GM23248 (cell line): Measurements from ENCODE around the gene RRBP1. TPM values are rescaled to one million over a fixed set of nuclear protein-coding genes. Genes with fewer than 3 reads are reported as not detected.

ENCODE experiments used
- DNase-seq: peaks from one replicate; pipeline ENCODE4 v3.0.0-alpha.2; 2015
- H2AFZ ChIP-seq: fragments of 200-600 bp; sonication (generic); 2 replicates; pipeline ENCODE4 v1.6.1; 2016; ENCODE audit warnings: antibody characterized with exemption
- H3F3A ChIP-seq: fragments of 200-600 bp; sonication (generic); 2 replicates; pipeline ENCODE4 v1.6.1; 2016; ENCODE audit warnings: mild to moderate bottlenecking, antibody characterized with exemption, mixed run types; ENCODE audit not compliant: insufficient read depth
- H3K27ac ChIP-seq: fragments of 200-600 bp; sonication (generic); 2 replicates; pipeline ENCODE4 v1.5.1; 2016; ENCODE audit warnings: mild to moderate bottlenecking
- H3K27me3 ChIP-seq: fragments of 200-600 bp; sonication (generic); replicated peaks from 2 replicates; pipeline ENCODE4 v1.6.1; 2016; ENCODE audit warnings: mild to moderate bottlenecking; ENCODE audit not compliant: insufficient read depth
- H3K36me3 ChIP-seq: fragments of 200-600 bp; sonication (generic); 2 replicates; pipeline ENCODE4 v1.6.1; 2016; ENCODE audit warnings: low read depth, mild to moderate bottlenecking
- H3K4me1 ChIP-seq: fragments of 200-600 bp; sonication (generic); 2 replicates; pipeline ENCODE4 v1.6.1; 2016; ENCODE audit warnings: mild to moderate bottlenecking; ENCODE audit not compliant: insufficient read depth
- H3K4me2 ChIP-seq: fragments of 200-600 bp; sonication (generic); one replicate; pipeline ENCODE4 v1.6.1; 2016; ENCODE audit warnings: mild to moderate bottlenecking; ENCODE audit not compliant: unreplicated experiment
- H3K4me3 ChIP-seq: fragments of 200-600 bp; sonication (generic); 2 replicates; pipeline ENCODE4 v1.5.1; 2016; ENCODE audit warnings: mild to moderate bottlenecking
- H3K79me2 ChIP-seq: fragments of 200-600 bp; sonication (generic); 2 replicates; pipeline ENCODE4 v1.6.1; 2016; ENCODE audit warnings: mild to moderate bottlenecking; ENCODE audit not compliant: insufficient read depth
- H3K9ac ChIP-seq: fragments of 200-600 bp; sonication (generic); 2 replicates; pipeline ENCODE4 v1.6.1; 2016; ENCODE audit warnings: mild to moderate bottlenecking
- H3K9me2 ChIP-seq: fragments of 200-600 bp; sonication (generic); 2 replicates; pipeline ENCODE4 v1.6.1; 2016; ENCODE audit warnings: mixed run types, mild to moderate bottlenecking, moderate library complexity; ENCODE audit not compliant: insufficient read depth
- H3K9me3 ChIP-seq: fragments of 200-600 bp; sonication (generic); one replicate; pipeline ENCODE4 v1.6.1; 2017; ENCODE audit warnings: low read depth
- H4K20me1 ChIP-seq: fragments of 200-600 bp; sonication (generic); 2 replicates; pipeline ENCODE4 v1.6.0; 2016; ENCODE audit not compliant: insufficient read depth
- EZH2 ChIP-seq: fragments of 200-600 bp; sonication (generic); IDR thresholded peaks from 2 replicates; pipeline ENCODE4 v1.6.1; 2018; ENCODE audit warnings: antibody characterized with exemption, mild to moderate bottlenecking; ENCODE audit not compliant: insufficient read depth, poor library complexity, severe bottlenecking
- EZH2phosphoT487 ChIP-seq: fragments of 200-600 bp; sonication (generic); IDR thresholded peaks from 2 replicates; pipeline ENCODE4 v1.6.1; 2018; ENCODE audit warnings: antibody characterized with exemption, moderate library complexity, mild to moderate bottlenecking, low read depth; ENCODE audit not compliant: insufficient read depth
- WGBS, 2 experiments: methylation state at CpG; one replicate each; pipeline ENCODE4 v1.1.6; 2015 to 2017; ENCODE audit warnings: low lambda C conversion rate in 2 of 2, low coverage in 1 of 2; ENCODE audit errors: missing lambda C conversion rate in 2 of 2; 5-methylcytosine and 5-hydroxymethylcytosine counted together
- in situ Hi-C: fragments of 300-500 bp; cut with MboI; formaldehyde crosslinking; loops from 2 replicates; pipeline ENCODE4 v1.15.0; 2020
- polyA plus RNA-seq: library from polyadenylated mRNA; unstranded; fragments of >200 nt; fragmentation: Nextera tagmentation; extraction: Ambion mirVana; gene quantifications from 2 replicates; pipeline ENCODE4 v1.2.1, GENCODE V29; 2016
- total RNA-seq: library from RNA; depleted of rRNA; stranded (reverse); fragments of >200 nt; shearing (Covaris generic); gene quantifications from 2 replicates; pipeline ENCODE4 v1.2.3, GENCODE V29; 2014

Gene RRBP1
- total and polyA plus RNA-seq, 2 experiments from 2014 or later = 127 to 182 TPM

- peaks cover 68% of the 10 kb centered on the region for H3K36me3 ChIP-seq
Measured at GRCh38 chr20:17630151-17630805, 51.8 kb downstream of the RRBP1 start.

DNA sequence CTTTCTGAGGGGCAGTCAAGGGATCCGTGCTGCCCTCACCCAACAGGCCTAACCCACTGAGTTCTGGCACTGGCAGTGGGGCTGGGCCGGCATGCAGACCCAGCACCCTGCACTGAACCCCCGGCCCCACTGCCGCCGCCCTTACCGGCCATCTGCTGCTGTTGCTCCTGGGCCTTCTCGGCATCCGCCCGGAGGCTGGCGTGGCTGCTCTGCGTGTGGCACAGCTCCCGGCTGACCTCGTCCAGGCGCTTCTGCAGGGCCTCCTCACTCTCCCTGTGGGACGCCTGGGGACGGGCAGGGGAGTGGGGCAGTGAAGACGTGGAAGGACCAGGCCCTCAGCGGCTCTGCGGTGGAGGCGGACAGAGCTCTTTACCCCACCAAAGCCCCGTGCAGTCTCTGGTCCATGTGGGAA is 52.4 kb downstream of the RRBP1 start:
- TF ChIP-seq EZH2 = no peak
- TF ChIP-seq EZH2phosphoT487 = no peak
- Histone ChIP-seq H3K9me2 (no peaks in the 10 kb centered on the region), H4K20me1 (no peaks in the 10 kb centered on the region), H3K9me3 (no peaks in the 10 kb centered on the region), H3K4me1 (no peaks in the 10 kb centered on the region), H3K36me3 (peaks cover 68% of the 10 kb centered on the region), H3K4me3 (no peak overlapping the region), H3K27ac (no peak overlapping the region), H3K79me2 (peaks cover 98% of the 10 kb centered on the region), H3F3A (no peaks in the 10 kb centered on the region), H2AFZ (no peak overlapping the region), H3K27me3 (no peaks in the 10 kb centered on the region), H3K4me2 (no peak overlapping the region), H3K9ac (no peak overlapping the region)
- DNase-seq = no peak
- 89 to 90% methylated on average over 19 to 21 of the region's 21 CpGs for WGBS, 2 experiments
- in situ Hi-C loops = loop anchor here (25.0 kb wide), 1 partner anchor 658 kb away; the partner anchor contains the start of gene ZNF133

More at GRCh38 chr20:17630151-17630805, 51.8 kb downstream of the RRBP1 start:
- Histone ChIP-seq H3K27me3 (no peaks in the 10 kb centered on the region), H3F3A (no peaks in the 10 kb centered on the region), H3K4me2 (no peak overlapping the region), H3K9ac (no peak overlapping the region), H3K9me3 (no peaks in the 10 kb centered on the region), H3K9me2 (no peaks in the 10 kb centered on the region), H3K4me1 (no peaks in the 10 kb centered on the region), H3K4me3 (no peak overlapping the region), H3K79me2 (peaks cover 99% of the 10 kb centered on the region), H3K27ac (no peak overlapping the region), H2AFZ (no peak overlapping the region), H4K20me1 (no peaks in the 10 kb centered on the region)
- in situ Hi-C loops = loop anchor here (25.0 kb wide), 1 partner anchor 657 kb away; the partner anchor contains the start of gene ZNF133
- 75 to 78% methylated on average over 11 of the region's 11 CpGs for WGBS, 2 experiments
- DNase-seq = no peak
- TF ChIP-seq EZH2phosphoT487 = no peak
- no peak for TF ChIP-seq EZH2

DNA sequence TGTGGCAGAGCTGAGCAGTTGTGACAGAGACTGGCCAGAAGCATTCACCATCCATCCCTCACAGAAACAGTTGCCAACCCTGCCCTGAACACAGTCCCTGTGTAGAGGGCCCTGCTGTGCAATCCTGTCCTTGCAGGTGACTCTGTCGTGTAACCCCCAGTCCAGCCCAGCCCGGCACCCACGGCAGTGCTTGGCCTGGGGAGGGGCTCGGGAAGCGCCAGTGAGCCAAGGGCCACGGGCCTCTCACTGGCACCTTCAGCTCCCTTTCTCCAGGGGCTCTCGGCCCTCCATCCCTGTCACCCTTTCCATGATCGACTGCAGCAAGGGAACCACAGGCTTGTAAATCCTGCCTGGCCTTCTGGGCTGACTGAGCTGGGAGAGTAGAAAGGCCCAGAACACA is 53.0 kb downstream of the RRBP1 start:
- Histone ChIP-seq H3K27me3 (no peaks in the 10 kb centered on the region), H3K79me2 (peaks cover 91% of the 10 kb centered on the region), H3K9me3 (no peaks in the 10 kb centered on the region), H3K9me2 (no peaks in the 10 kb centered on the region), H4K20me1 (no peaks in the 10 kb centered on the region), H3K4me2 (no peak overlapping the region), H3K4me3 (no peak overlapping the region), H3K4me1 (no peaks in the 10 kb centered on the region), H2AFZ (no peak overlapping the region), H3K9ac (no peak overlapping the region), H3F3A (no peaks in the 10 kb centered on the region), H3K36me3 (peaks cover 70% of the 10 kb centered on the region), H3K27ac (no peak overlapping the region)
- WGBS, 2 experiments = 87 to 93% methylated on average over 7 to 8 of the region's 8 CpGs
- in situ Hi-C loops = loop anchor here (25.0 kb wide), 1 partner anchor 658 kb away; the partner anchor contains the start of gene ZNF133
- TF ChIP-seq EZH2phosphoT487 = no peak
- no peak for TF ChIP-seq EZH2
- DNase-seq = no peak

DNA sequence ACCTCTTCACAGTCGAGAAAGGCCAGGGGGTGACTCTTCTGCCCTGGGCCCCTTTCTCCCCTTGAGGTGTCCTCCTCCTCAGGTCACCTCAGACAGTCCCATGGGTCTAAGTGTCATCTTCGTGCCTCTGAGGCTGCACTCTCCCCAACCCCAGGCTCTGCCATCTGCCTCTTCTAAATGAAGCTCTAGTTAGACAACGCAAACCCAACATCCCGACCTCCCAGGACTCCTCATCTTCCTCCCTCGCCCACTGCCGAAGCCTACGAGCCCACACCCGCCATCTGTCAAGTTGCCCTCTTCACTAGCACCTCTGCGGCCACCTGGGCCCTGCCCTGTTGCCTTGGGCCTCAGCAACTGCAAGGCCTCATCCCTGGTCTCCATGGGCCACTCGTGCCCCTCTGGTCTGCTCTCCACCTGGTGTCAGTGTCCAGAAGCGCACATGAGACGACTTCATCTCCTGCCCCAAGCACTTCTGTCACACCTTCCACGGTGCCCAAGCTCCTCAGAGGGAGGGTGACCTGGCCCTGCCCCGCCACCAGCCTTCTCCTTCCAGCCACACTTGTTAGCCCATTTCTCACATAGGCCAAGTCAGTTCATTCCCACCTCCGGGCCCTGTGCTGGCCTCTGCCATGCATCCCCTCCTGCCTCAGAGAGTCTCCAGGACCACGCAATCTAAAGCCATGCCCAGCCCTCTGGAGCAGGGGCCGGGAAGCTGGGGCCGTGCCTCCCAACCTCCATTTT is 53.8 kb downstream of the RRBP1 start:
- no peak for DNase-seq
- H3K4me1 ChIP-seq = no peaks in the 10 kb centered on the region
- in situ Hi-C loops = loop anchor here (25.0 kb wide), 1 partner anchor 659 kb away; the partner anchor contains the start of gene ZNF133
- no peaks in the 10 kb centered on the region for H3F3A ChIP-seq
- peaks cover 84% of the 10 kb centered on the region for H3K79me2 ChIP-seq
- no peak overlapping the region for H2AFZ ChIP-seq
- WGBS, 2 experiments = 92 to 98% methylated on average over 18 of the region's 18 CpGs
- H3K4me3 ChIP-seq = no peak overlapping the region
- no peak overlapping the region for H3K4me2 ChIP-seq
- H3K9me3 ChIP-seq = no peaks in the 10 kb centered on the region
- H3K9ac ChIP-seq = no peak overlapping the region
- no peaks in the 10 kb centered on the region for H4K20me1 ChIP-seq
- no peak overlapping the region for H3K27ac ChIP-seq
- no peaks in the 10 kb centered on the region for H3K9me2 ChIP-seq
- TF ChIP-seq EZH2 = no peak
- no peak for TF ChIP-seq EZH2phosphoT487
- peaks cover 71% of the 10 kb centered on the region for H3K36me3 ChIP-seq
- H3K27me3 ChIP-seq = no peaks in the 10 kb centered on the region
